Measurements from ENCODE around the gene SFI1. TPM values are rescaled to one million over a fixed set of nuclear protein-coding genes. Genes with fewer than 3 reads are reported as not detected.
A peak's percentile ranks its signal among the peaks of the same experiment; 100 is the strongest.

The SFI1 gene
- total and polyA plus RNA-seq, 8 donors = 10.8 to 60.3 (median 16.4) TPM

DNA sequence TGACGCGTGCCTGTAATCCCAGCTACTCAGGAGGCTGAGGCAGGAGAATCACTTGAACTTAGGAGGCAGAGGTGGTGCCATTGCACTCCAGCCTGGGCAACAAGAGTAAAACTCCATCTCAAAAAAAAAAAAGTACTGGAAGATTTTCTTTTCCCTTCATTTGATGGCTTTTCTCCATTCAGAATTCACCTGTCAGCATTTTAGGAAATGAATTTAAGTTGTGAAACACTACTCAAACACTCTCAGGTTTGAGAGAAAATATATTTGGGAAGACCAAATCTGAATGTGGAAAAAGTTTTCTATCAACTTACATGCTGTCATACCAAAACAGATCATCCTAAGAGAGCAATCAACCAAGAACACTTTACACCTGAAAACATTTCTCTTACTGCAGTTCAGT lies 9.4 kb upstream of the SFI1 start:
- H3K4me1 ChIP-seq = peaks cover 7 to 13% (median 8%) of the 10 kb centered on the region in 3 donors
- ATAC-seq (no peak), FAIRE-seq (no peak), DNase-seq (no peak)
- TF ChIP-seq, protein P1, sequence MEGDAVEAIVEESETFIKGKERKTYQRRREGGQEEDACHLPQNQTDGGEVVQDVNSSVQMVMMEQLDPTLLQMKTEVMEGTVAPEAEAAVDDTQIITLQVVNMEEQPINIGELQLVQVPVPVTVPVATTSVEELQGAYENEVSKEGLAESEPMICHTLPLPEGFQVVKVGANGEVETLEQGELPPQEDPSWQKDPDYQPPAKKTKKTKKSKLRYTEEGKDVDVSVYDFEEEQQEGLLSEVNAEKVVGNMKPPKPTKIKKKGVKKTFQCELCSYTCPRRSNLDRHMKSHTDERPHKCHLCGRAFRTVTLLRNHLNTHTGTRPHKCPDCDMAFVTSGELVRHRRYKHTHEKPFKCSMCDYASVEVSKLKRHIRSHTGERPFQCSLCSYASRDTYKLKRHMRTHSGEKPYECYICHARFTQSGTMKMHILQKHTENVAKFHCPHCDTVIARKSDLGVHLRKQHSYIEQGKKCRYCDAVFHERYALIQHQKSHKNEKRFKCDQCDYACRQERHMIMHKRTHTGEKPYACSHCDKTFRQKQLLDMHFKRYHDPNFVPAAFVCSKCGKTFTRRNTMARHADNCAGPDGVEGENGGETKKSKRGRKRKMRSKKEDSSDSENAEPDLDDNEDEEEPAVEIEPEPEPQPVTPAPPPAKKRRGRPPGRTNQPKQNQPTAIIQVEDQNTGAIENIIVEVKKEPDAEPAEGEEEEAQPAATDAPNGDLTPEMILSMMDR (IDR thresholded peaks at IDR 0.05) = no peak
- no peak overlapping the region for H3K4me3 ChIP-seq
- no peaks in the 10 kb centered on the region for H3K27me3 ChIP-seq
- intact Hi-C loops (cut with DNase I) = no loop called here
- H3K36me3 ChIP-seq = peaks cover 0 to 14% (median 0%) of the 10 kb centered on the region in 3 donors
- WGBS, 2 donors = 92 to 98% methylated on average over 2 of the region's 2 CpGs
- no peaks in the 10 kb centered on the region for H3K9me3 ChIP-seq
- H3K27ac ChIP-seq = no peak overlapping the region

DNA sequence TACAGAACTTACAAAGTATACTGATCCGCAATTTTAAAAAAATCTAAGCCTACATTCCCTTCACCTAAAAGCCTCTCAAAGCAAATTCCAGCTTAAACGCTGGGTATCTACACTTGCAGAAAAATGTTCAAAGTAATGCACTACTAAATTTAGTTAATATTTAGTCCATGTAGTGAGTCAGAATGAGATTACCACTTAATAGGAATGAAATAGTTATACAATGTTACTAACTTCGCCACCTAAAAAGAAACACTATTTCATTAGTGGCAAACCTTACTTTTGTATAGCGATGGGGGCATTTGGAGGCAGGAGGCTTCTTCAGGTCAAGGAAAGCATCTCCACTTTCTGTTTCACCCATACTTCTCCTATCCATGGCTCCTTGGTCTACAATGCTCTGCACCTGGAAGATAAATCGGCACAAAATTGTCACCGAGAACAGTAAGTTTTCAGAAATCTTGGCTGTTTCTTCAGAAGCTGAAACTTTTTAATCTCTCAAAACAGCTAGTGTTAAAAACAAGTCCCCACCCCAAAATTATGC lies 7.9 kb upstream of the SFI1 start:
- peak overlapping the region in 3 of 4 donors; percentile 69 to 88 (median 84) for H3K4me3 ChIP-seq
- TF ChIP-seq, protein P1 (IDR thresholded peaks at IDR 0.05) = no peak
- intact Hi-C loops (cut with DNase I) = no loop called here
- ATAC-seq (no peak), FAIRE-seq (no peak), DNase-seq (no peak)
- H3K27ac ChIP-seq = peak overlapping the region in 2 of 4 donors; percentile 42 to 69
- 44 to 55% methylated on average over 6 of the region's 6 CpGs for WGBS, 2 donors
- H3K9me3 ChIP-seq = no peaks in the 10 kb centered on the region
- H3K27me3 ChIP-seq = no peaks in the 10 kb centered on the region
- H3K4me1 ChIP-seq = peaks cover 7 to 13% (median 8%) of the 10 kb centered on the region in 3 donors
- H3K36me3 ChIP-seq = peaks cover 0 to 11% (median 0%) of the 10 kb centered on the region in 3 donors

DNA sequence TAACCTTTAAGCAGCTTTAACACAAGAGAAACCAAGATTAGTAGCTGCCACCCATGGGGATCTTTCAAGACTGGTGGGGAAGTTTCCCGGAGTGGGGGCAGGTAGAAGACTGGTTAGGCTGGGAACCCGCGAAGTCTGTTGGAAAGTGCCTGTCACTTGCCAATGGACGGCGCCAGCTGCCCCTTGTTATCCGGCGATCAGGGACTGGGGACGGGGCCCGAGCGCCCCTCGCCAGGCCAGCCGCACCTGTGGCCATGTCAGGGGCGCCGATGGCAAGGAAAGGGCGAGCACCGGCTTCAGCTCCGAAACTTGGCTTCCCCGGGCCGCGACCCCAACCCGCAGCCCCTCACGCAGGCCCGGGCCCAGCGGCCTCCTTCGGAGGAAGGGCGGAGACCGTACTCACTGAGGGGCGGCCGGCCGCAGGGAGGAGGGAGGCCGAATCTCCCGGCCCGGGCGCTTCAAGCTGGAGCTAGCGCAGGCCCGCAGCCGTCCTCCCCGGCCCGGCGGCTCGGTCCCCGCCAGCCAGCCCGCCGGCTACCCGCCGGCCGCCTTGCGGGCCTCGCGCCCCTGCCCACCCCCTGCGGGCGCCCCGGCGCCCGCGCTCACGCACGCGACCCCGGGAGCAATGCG lies 7.2 kb upstream of the SFI1 start:
- H3K36me3 ChIP-seq = peaks cover 0 to 7% (median 0%) of the 10 kb centered on the region in 3 donors
- TF ChIP-seq, protein P1 (IDR thresholded peaks at IDR 0.05) = no peak
- intact Hi-C loops (cut with DNase I) = no loop called here
- H3K27me3 ChIP-seq = no peaks in the 10 kb centered on the region
- peak overlapping the region; percentile 42 to 98 (median 97) for H3K27ac ChIP-seq
- peaks cover 7 to 13% (median 8%) of the 10 kb centered on the region in 3 donors for H3K4me1 ChIP-seq
- FAIRE-seq (no peak), DNase-seq (peak; percentile 21 to 77 (median 50)), ATAC-seq (peak; percentile 11 to 42 (median 32))
- WGBS, 2 donors = 0 to 1% methylated on average over 42 to 61 of the region's 61 CpGs
- H3K4me3 ChIP-seq = peak overlapping the region; percentile 69 to 90 (median 86)
- no peaks in the 10 kb centered on the region for H3K9me3 ChIP-seq

DNA sequence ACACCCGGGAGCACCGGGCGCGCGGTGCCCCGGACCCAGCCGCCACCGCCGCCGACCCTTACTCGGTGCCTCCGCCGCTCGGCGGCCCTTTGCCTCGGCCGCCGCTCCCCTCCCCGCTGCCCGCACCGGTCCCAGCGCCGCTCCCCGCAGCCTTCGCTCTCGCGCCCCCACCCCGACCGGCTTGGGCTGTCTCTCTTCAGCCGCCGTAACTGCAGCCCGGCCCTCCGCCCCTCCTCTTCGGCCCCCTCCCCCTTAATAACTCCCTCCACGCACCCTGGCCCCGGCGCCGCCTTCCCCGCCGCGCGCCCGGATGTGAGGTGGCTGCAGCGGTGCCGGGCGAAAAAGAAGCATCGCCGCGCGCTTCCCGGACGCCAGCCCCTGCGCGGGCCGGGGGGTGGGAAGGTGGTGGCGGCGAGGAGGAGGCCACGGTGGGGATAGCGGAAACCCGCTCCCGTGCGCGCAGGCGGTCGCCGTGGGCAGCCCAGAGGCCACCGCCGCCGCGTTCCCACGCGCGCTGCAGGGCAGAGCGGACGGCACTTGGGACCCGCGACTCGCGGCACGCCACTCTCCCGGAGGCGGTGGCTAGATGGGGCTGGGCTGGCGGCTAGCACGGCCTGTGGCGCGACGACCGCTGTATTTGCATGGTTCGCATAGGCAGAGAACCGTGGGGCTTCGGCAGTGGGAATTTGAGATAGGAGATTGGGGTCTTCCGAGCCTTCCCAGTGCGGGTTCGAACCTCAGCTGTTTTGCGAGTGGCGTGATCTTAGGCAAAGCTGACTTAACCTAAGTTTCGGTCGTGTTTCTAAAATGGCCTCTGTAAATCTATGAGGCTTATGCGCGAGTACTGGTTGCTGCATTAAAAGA lies 6.5 kb upstream of the SFI1 start, which contains the start of gene EIF4ENIF1:
TSS of gene EIF4ENIF1 (minus strand) at position 211 of the 864 bp plus-strand sequence. CDS start 1,124 bp downstream, outside the sequence.
- H3K9me3 ChIP-seq = no peaks in the 10 kb centered on the region
- intact Hi-C loops (cut with DNase I) = no loop called here
- FAIRE-seq = no peak
- peak; percentile 91 to 96 (median 95) for ATAC-seq
- TF ChIP-seq, protein P1 (IDR thresholded peaks at IDR 0.05) = no peak
- H3K4me1 ChIP-seq = peaks cover 7 to 13% (median 8%) of the 10 kb centered on the region in 3 donors
- H3K36me3 ChIP-seq = peaks cover 0 to 5% (median 0%) of the 10 kb centered on the region in 3 donors
- peak within 1 kb of the TSS; percentile 69 to 90 (median 86) for H3K4me3 ChIP-seq
- 1% methylated on average over 50 to 100 of the region's 100 CpGs for WGBS, 2 donors
- no peaks in the 10 kb centered on the region for H3K27me3 ChIP-seq
- peak; percentile 86 to 95 (median 90) for DNase-seq
- peak within 1 kb of the TSS; percentile 96 to 98 (median 97) for H3K27ac ChIP-seq

All from pancreas (tissue), 10 donors.